Measurements from ENCODE around the gene MARCKSL1.
A peak's percentile ranks its signal among the peaks of the same experiment; 100 is the strongest.

MARCKSL1 gene

DNA sequence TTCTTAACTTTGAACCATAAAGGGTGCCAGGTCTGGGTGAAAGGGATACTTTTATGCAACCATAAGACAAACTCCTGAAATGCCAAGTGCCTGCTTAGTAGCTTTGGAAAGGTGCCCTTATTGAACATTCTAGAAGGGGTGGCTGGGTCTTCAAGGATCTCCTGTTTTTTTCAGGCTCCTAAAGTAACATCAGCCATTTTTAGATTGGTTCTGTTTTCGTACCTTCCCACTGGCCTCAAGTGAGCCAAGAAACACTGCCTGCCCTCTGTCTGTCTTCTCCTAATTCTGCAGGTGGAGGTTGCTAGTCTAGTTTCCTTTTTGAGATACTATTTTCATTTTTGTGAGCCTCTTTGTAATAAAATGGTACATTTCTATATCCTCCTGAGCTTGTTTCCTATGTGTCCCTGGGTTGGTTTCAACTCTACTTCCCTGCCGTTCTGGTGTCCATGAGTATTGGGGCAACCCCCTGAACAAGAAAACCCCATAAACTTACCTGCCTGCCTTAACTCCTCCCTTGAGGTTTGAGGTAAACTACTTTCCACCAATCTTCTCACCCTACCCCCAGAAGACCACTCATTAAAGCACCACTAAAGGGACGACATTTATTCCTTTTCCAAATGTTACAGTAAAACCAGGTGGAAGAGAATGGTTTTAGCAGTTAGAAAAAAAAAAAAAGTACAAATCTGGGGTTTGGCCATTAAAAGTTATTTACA is 2.6 kb downstream of the MARCKSL1 start:
- Mint-ChIP-seq H3K36me3 (ENCODE audit: low read depth) (peaks cover 58% of the 10 kb centered on the region), H3K27ac (no peak overlapping the region), H3K4me1 (ENCODE audit: low read depth) (peaks cover 42% of the 10 kb centered on the region), H3K9me3 (no peaks in the 10 kb centered on the region), H3K4me3 (no peak overlapping the region), H3K27me3 (peaks cover 5% of the 10 kb centered on the region)
- intact Hi-C loops (cut with micrococcal nuclease), result no loop called here

DNA sequence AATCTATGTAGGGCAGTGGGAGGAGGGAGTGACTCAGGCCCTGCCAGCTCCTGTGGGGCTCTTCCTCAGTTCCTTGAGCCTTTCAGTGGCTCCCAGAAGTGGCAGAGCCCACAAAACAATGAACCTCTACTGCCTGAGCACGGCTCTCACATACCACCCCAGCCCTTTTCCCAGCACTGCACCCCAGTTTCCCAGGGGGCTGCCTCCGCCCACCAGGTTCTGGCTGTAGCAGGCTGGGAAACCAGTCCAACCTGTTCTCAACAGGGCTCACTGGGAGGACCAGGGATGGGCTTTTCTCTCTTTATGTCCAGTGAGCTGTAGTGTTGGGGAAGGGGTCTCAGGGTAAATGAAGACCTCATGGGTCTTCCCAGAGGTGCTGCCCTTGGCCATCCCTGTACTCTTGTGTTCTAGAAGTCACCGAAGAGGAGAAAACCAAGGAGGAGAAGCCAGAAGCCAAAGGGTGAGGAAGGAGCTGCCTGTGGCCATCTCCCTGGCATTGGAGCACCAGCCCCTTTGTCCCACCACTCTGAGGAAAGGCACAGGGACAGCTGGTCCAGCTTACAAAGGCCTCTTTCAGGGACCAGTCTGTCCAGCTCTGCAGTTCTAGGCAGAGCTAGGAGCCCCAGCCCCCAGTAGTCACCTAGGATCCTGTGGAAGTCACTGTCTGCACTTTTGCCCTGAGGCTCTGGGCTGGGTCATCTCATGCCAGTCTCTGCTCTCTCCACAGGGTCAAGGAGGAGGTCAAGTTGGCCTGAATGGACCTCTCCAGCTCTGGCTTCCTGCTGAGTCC is 3.5 kb downstream of the MARCKSL1 start:
- Mint-ChIP-seq H3K4me1 (ENCODE audit: low read depth) (peaks cover 33% of the 10 kb centered on the region), H3K27ac (no peak overlapping the region), H3K36me3 (ENCODE audit: low read depth) (peaks cover 67% of the 10 kb centered on the region), H3K4me3 (no peak overlapping the region), H3K9me3 (no peaks in the 10 kb centered on the region), H3K27me3 (peaks cover 5% of the 10 kb centered on the region)
- intact Hi-C loops (cut with micrococcal nuclease), result no loop called here

DNA sequence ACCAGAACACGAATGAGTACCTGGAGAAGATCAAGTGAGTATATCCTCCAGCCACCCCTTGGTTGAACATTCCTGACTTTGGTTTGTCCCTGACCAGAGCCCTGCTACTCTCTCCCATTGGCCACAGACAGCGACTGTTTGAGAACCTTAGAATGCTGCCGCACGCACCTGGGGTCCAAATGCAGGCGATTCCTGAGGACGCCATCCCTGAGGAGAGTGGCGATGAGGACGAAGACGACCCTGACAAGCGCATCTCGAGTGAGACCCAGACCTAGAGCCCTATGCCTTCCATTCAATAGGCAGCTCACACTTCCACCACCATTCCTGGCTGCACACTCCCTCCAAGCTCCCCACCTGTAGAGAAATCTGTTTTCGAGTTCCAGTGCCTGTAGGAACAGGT is 4.5 kb downstream of the MARCKSL1 start:
- Mint-ChIP-seq H3K4me1 (ENCODE audit: low read depth) (peaks cover 23% of the 10 kb centered on the region), H3K4me3 (no peak overlapping the region), H3K27ac (no peak overlapping the region), H3K9me3 (no peaks in the 10 kb centered on the region), H3K36me3 (ENCODE audit: low read depth) (peaks cover 75% of the 10 kb centered on the region), H3K27me3 (peaks cover 5% of the 10 kb centered on the region)
- intact Hi-C loops (cut with micrococcal nuclease), result no loop called here

DNA sequence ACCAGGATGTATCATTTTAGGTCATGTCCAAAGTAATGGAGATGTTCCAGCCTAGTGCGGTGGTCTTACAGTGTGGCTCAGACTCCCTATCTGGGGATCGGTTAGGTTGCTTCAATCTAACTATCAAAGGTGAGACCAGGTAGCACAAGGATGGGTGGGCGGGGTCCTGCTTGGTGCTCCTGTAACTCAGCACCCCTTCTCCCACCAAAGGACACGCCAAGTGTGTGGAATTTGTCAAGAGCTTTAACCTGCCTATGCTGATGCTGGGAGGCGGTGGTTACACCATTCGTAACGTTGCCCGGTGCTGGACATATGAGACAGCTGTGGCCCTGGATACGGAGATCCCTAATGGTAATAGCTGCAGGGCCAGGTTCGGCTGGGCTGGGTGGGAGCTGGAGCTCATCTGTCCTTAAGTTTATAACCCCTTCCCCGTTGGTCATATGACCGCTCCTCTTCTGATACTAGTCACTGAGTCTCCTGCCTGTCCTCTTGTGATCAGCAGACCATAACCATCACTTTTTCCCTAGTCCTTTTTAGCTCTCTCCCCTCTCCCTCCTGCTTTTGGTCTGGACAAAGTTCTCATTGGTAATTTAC is 5.4 kb downstream of the MARCKSL1 start:
- Mint-ChIP-seq H3K4me3 (no peak overlapping the region), H3K9me3 (no peaks in the 10 kb centered on the region), H3K27ac (no peak overlapping the region), H3K4me1 (ENCODE audit: low read depth) (peaks cover 19% of the 10 kb centered on the region), H3K36me3 (ENCODE audit: low read depth) (peaks cover 84% of the 10 kb centered on the region), H3K27me3 (peaks cover 5% of the 10 kb centered on the region)
- intact Hi-C loops (cut with micrococcal nuclease), result no loop called here

DNA sequence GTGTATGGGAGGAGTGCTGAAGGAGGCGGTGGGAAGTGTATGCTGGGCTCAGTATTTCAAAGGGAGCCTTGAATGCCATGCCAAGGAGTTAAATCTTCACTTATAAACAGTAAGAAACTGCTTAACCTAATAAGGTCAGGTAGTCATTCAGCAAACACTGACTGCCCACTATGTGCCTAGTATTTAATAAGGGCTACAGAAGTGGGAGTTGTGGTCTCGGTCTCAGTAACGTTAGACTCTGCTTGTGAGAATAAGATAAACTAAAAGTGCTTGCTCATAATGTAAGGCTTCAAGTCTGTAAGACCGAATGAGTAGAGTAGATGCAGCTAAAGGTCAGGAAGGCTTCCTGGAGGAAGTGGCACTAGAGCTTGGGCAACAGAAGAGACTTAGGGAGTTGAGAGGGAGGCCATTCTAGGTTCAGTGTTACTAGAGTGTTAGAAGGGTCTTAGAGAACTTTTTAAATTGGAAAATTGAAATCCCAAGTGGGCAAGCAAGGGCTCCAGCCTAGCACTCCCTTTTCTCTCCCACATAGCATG is 6.0 kb downstream of the MARCKSL1 start:
- Mint-ChIP-seq H3K4me3 (no peak overlapping the region), H3K27me3 (peaks cover 4% of the 10 kb centered on the region), H3K27ac (no peak overlapping the region), H3K4me1 (ENCODE audit: low read depth) (peaks cover 17% of the 10 kb centered on the region), H3K36me3 (ENCODE audit: low read depth) (peaks cover 91% of the 10 kb centered on the region), H3K9me3 (no peaks in the 10 kb centered on the region)
- intact Hi-C loops (cut with micrococcal nuclease), result no loop called here

DNA sequence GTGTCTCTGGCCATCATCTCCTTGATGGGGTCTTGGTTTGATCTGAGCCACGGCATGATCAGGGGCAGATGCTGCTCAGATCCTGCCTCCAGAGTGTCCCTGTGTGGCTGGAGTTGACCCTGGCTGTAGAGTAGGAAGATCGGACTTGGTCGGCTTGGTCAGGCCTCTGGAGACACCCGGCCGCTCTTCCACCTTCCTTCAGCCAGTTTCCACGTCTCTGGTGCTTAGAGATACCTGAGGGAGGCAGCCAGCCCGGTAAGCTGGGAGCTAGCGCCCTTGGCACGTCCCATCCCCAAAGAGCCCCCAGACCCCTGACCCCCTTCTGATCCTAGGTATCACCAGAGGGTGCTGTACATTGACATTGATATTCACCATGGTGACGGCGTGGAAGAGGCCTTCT is 8.8 kb downstream of the MARCKSL1 start:
- Mint-ChIP-seq H3K4me3 (no peak overlapping the region), H3K27me3 (no peaks in the 10 kb centered on the region), H3K36me3 (ENCODE audit: low read depth) (peaks cover 99% of the 10 kb centered on the region), H3K9me3 (no peaks in the 10 kb centered on the region), H3K27ac (no peak overlapping the region), H3K4me1 (ENCODE audit: low read depth) (peaks cover under 1% of the 10 kb centered on the region)
- intact Hi-C loops (cut with micrococcal nuclease), result no loop called here

DNA sequence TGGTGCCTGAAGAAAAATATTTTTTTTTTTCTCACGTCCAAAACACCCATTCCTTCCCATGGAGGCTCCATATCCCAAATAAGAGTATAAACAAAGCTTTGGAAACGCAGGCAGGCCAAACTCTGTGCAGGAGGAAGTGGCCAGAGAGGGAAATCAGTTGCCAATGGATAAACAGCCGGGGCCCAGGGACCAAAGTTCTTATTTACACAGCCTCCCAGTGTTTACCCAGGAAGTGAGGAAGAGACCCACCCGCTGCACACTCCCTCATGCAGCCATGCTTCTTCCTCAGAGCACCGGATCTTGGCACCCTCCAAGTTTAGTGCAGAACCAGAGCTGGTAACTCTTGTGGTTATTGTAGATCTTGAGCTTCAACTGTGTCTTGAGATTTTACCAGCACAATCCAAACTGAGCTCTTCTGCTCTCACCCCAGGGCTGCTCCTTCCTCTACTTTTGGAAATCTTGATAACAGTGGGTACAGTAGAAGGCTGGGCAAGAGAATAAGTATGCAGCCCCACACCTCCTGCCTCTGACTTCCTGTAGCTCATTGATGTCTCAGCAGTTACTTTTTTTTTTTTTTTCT is 14.2 kb downstream of the MARCKSL1 start:
- Mint-ChIP-seq H3K9me3 (no peaks in the 10 kb centered on the region), H3K27me3 (no peaks in the 10 kb centered on the region), H3K4me1 (ENCODE audit: low read depth) (peaks cover 13% of the 10 kb centered on the region), H3K36me3 (ENCODE audit: low read depth) (peaks cover 87% of the 10 kb centered on the region), H3K4me3 (no peak overlapping the region), H3K27ac (no peak overlapping the region)
- intact Hi-C loops (cut with micrococcal nuclease), result no loop called here

DNA sequence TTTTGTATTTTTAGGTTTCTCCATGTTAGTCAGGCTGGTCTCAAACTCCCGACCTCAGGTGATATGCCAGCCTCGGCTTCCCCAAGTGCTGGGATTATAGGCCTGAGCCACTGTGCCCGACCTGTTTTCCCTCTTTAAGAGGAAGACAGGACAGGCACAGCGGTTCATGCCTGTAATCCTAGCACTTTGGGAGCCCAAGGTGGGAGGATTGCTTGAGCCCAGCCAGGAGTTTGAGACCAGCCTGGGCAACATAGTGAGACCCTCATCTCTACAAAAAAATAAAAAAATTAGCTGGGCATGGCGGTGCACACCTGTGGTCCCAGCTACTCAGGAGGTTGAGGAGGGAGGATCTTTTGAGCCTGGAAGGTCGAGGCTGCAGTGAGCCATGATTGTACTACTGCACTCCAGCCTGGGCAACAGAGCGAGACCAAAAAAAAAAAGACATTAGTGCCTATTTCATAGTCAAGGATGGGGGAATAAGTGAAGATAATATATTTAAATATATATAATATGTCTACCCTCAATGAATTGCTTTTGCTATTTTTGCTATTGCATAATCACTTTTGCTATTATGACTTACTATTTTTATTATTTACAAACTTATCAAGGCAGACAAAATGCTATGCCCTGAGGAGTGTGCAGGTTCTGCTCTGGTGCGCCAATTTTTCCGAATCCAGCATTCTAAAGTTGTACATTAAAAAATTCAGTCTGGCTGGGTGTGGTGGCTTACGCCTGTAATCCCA is 17.7 kb downstream of the MARCKSL1 start:
- Mint-ChIP-seq H3K36me3 (ENCODE audit: low read depth) (peaks cover 71% of the 10 kb centered on the region), H3K27me3 (no peaks in the 10 kb centered on the region), H3K9me3 (no peaks in the 10 kb centered on the region), H3K4me1 (ENCODE audit: low read depth) (peaks cover 26% of the 10 kb centered on the region), H3K4me3 (no peak overlapping the region), H3K27ac (peak overlapping the region; percentile 28)
- intact Hi-C loops (cut with micrococcal nuclease), result no loop called here

DNA sequence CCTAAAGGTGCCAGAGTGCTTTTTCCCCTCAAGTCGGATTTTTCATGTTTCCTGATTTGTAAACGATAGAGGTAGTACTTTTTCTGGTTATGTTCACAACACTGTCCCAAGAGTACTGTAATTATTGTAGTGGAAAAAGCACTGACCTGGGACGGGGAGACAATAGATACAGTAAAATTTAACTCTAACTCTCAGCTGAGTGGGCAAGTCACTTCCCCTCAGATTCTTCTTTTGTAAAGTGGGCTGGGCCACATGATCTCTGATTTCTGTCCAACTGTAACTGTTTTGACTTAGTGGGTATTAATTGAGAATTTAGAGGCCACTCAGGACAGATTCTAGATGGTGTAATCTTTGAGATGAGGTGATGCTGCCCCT is 19.1 kb downstream of the MARCKSL1 start:
- intact Hi-C loops (cut with micrococcal nuclease), result no loop called here
- Mint-ChIP-seq H3K4me3 (no peak overlapping the region), H3K4me1 (ENCODE audit: low read depth) (peaks cover 22% of the 10 kb centered on the region), H3K27me3 (no peaks in the 10 kb centered on the region), H3K27ac (no peak overlapping the region), H3K9me3 (no peaks in the 10 kb centered on the region), H3K36me3 (ENCODE audit: low read depth) (peaks cover 59% of the 10 kb centered on the region)

DNA sequence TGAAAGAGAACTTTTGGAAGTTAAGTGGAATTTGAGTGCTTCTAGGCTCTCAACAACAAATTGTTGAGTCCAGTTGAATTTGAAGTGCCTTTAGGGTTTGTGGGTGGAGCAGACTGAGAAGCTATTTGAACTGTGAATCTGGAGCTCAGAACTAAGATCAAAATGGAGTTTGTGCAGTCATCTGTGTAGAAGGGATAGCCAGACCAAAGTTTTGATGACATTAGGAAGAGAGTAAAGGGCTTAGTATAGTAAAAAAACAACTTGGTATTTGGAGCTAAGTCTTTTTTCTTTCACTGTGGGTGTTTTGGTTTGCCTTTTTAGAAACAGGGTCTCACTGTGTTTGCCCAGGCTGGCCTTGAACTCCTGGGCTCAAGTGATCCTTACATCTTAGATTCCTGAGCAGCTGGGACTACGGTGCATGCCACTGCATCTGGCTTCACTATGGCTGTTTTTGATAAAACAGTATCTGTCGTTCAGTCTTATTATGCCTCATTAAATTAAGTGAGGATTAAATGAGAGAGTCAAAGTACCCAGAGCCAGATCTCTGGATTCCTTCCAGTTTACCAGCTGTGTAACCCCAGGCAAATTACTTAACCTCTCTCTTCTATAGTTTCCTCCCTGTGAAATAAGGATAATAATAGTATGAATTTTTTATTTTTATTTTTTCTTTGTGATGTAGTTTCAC is 24.2 kb downstream of the MARCKSL1 start:
- intact Hi-C loops (cut with micrococcal nuclease), result no loop called here

DNA sequence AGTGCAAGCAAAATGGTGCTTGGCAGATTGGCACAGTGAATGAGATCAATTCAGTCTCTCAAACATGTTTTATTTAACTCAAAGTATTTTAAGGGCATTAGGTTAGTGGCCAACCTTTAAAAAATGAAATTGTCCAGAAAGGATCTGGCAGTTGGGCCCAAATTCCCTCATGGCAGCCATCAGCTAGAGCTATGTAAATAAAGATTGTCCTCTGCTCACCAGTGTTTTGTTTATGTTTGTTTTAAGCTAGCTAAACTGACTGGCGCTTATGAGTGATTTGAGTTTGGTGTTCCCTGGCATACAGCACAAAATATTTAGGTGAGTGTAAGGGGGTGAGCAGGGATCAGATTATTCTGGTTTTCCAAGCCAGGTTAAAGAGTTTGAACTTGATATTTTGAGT is 26.1 kb downstream of the MARCKSL1 start:
- Mint-ChIP-seq H3K4me3 (no peak overlapping the region), H3K36me3 (ENCODE audit: low read depth) (peaks cover 53% of the 10 kb centered on the region), H3K27me3 (no peaks in the 10 kb centered on the region), H3K9me3 (no peaks in the 10 kb centered on the region), H3K4me1 (ENCODE audit: low read depth) (peaks cover 16% of the 10 kb centered on the region), H3K27ac (no peak overlapping the region)
- intact Hi-C loops (cut with micrococcal nuclease), result no loop called here

More for the DNA sequence above, 24.2 kb downstream of the MARCKSL1 start:
- Mint-ChIP-seq H3K4me3 (no peak overlapping the region), H3K36me3 (ENCODE audit: low read depth) (peaks cover 44% of the 10 kb centered on the region), H3K9me3 (no peaks in the 10 kb centered on the region), H3K4me1 (ENCODE audit: low read depth) (peaks cover 26% of the 10 kb centered on the region), H3K27ac (no peak overlapping the region), H3K27me3 (no peaks in the 10 kb centered on the region)

DNA sequence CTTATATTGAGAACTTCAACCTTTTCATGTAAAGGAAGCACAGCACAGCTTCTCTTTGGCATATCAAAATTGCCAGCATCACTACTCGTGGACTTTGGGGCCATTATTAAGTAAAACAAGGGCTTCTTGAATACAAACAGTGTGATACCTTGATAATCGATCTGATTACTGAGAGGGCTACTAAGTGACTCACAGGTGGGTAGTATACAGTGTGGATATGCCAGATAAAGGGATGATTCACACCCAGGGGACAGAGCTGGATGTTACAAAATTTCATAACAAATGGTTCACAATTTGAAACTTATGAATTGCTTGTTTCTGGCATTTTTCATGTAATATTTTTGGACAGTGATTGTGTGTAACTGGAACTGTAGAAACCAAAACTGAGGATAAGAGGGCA is 28.7 kb downstream of the MARCKSL1 start:
- Mint-ChIP-seq H3K9me3 (peaks cover 7% of the 10 kb centered on the region), H3K27ac (no peak overlapping the region), H3K36me3 (ENCODE audit: low read depth) (peaks cover 65% of the 10 kb centered on the region), H3K4me1 (ENCODE audit: low read depth) (peaks cover 13% of the 10 kb centered on the region), H3K4me3 (no peak overlapping the region), H3K27me3 (no peaks in the 10 kb centered on the region)
- intact Hi-C loops (cut with micrococcal nuclease), result no loop called here

DNA sequence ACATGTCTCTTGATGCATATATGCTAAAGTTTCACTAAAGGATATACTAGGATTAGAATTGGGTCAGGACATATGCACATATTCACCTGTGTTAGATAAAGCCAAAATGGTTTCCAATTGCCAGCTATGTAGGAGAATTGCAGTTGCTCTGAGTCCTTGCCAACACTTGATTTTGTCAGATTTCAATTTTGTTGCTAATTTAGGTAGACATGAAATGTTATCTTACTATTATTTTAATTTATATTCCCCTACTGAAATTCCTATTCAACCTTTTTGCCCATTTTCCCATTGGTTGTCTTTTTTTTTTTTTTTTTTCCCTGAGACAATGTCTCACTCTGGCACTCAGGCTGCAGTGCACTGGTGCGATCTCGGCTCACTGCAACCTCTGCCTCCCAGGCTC is 30.7 kb downstream of the MARCKSL1 start:
- Mint-ChIP-seq H3K36me3 (ENCODE audit: low read depth) (peaks cover 81% of the 10 kb centered on the region), H3K4me1 (ENCODE audit: low read depth) (peaks cover 8% of the 10 kb centered on the region), H3K27ac (no peak overlapping the region)

More for the DNA sequence above, 30.7 kb downstream of the MARCKSL1 start:
- intact Hi-C loops (cut with micrococcal nuclease), result no loop called here
- Mint-ChIP-seq H3K4me3 (no peak overlapping the region), H3K27me3 (no peaks in the 10 kb centered on the region), H3K9me3 (peaks cover 7% of the 10 kb centered on the region)
